Activated naive CD4-positive, alpha-beta T cell treated with anti-CD3 and anti-CD28 coated beads, Interleukin-2, amount 50 U/mL, for 72 hours (primary cell): Measurements from ENCODE around the gene ARHGEF10L. TPM values are rescaled to one million over a fixed set of nuclear protein-coding genes. Genes with fewer than 3 reads are reported as not detected.
"Not testable (repeated sequence)": the region's sequence is repeated elsewhere in the genome, so short reads cannot be mapped to it uniquely, and the experiment has no call there.

Source experiments
- ATAC-seq, 2 donors: fragments of 150-1000 bp; cut with Tn5 transposase; 2 replicates each; pipeline ENCODE4 v1.10.0; 2021; ENCODE audit warnings: mild to moderate bottlenecking in 2 of 2, moderate library complexity in 2 of 2
- DNase-seq, 2 donors: peaks; one replicate each; pipeline ENCODE4 v3.0.0; 2021 to 2022; ENCODE audit warnings: low spot score in 2 of 2
- H3K27ac Mint-ChIP-seq, 2 donors: one replicate each; pipeline ENCODE4 v1.8.0; 2022; ENCODE audit warnings: mild to moderate bottlenecking in 2 of 2, mixed read lengths in 2 of 2
- H3K36me3 Mint-ChIP-seq, 2 donors: one replicate each; pipeline ENCODE4 v1.8.0; 2022; ENCODE audit warnings: mixed read lengths in 2 of 2
- H3K9me3 Mint-ChIP-seq, 2 donors: one replicate each; pipeline ENCODE4 v1.8.0; 2022; ENCODE audit warnings: mixed read lengths in 2 of 2
- total RNA-seq, 2 donors: library from RNA; stranded (reverse); gene quantifications; one replicate each; pipeline ENCODE4 v1.2.3, GENCODE V29; 2022

Gene ARHGEF10L
- not detected for total RNA-seq

GRCh38 chr1:17539477-17540254 lies at the start of gene ARHGEF10L:
Gene ARHGEF10L (plus strand): TSS chr1:17539698. CDS start chr1:17580596, 40,898 bp downstream.
- Mint-ChIP-seq H3K36me3 (peaks cover 0 to 5% of the 10 kb centered on the region in 2 donors), H3K9me3 (no peaks in the 10 kb centered on the region), H3K27ac (no peak within 1 kb of the TSS)
- DNase-seq, result peak in 1 of 2 donors; percentile 5
- ATAC-seq, result peak in 1 of 2 donors; percentile 46

- H3K36me3 Mint-ChIP-seq, DNase-seq: not testable (repeated sequence)
Measured at GRCh38 chr1:17489768-17490417, 49.6 kb upstream of the ARHGEF10L start.

GRCh38 chr1:17490667-17491066 lies 48.8 kb upstream of the ARHGEF10L start:
- ATAC-seq, H3K9me3 Mint-ChIP-seq, H3K27ac Mint-ChIP-seq, DNase-seq, H3K36me3 Mint-ChIP-seq: not testable (repeated sequence)

More at GRCh38 chr1:17489768-17490417, 49.6 kb upstream of the ARHGEF10L start:
- not testable (repeated sequence) for H3K27ac Mint-ChIP-seq, H3K9me3 Mint-ChIP-seq, ATAC-seq

- no peak overlapping the region for H3K27ac Mint-ChIP-seq
- peak; percentile 95 to 99 for ATAC-seq
- H3K36me3 Mint-ChIP-seq, result no peaks in the 10 kb centered on the region
- DNase-seq, result peak; percentile 63 to 74
- no peaks in the 10 kb centered on the region for H3K9me3 Mint-ChIP-seq
Measured at GRCh38 chr1:17494114-17494729, 45.3 kb upstream of the ARHGEF10L start.

GRCh38 chr1:17496419-17496818 lies 43.1 kb upstream of the ARHGEF10L start:
- DNase-seq, result no peak
- H3K27ac Mint-ChIP-seq, result no peak overlapping the region
- ATAC-seq, result no peak
- H3K36me3 Mint-ChIP-seq, result no peaks in the 10 kb centered on the region
- no peaks in the 10 kb centered on the region for H3K9me3 Mint-ChIP-seq

- DNase-seq, result no peak
- H3K27ac Mint-ChIP-seq, result no peak overlapping the region
- no peak for ATAC-seq
- H3K9me3 Mint-ChIP-seq, result no peaks in the 10 kb centered on the region
- H3K36me3 Mint-ChIP-seq, result no peaks in the 10 kb centered on the region
Measured at GRCh38 chr1:17498214-17498613, 41.3 kb upstream of the ARHGEF10L start.

GRCh38 chr1:17502326-17502778 lies 37.1 kb upstream of the ARHGEF10L start:
- H3K9me3 Mint-ChIP-seq, result no peaks in the 10 kb centered on the region
- H3K36me3 Mint-ChIP-seq, result no peaks in the 10 kb centered on the region
- no peak overlapping the region for H3K27ac Mint-ChIP-seq
- DNase-seq (peak in 1 of 2 donors; percentile 79), ATAC-seq (peak; percentile 65 to 90)

- Mint-ChIP-seq H3K36me3 (no peaks in the 10 kb centered on the region), H3K9me3 (no peaks in the 10 kb centered on the region), H3K27ac (no peak overlapping the region)
- DNase-seq (no peak), ATAC-seq (no peak)
Measured at GRCh38 chr1:17503146-17503545, 36.4 kb upstream of the ARHGEF10L start.

- H3K27ac Mint-ChIP-seq, ATAC-seq, H3K36me3 Mint-ChIP-seq, H3K9me3 Mint-ChIP-seq, DNase-seq: not testable (repeated sequence)
Measured at GRCh38 chr1:17507200-17507599, 32.3 kb upstream of the ARHGEF10L start.

- ATAC-seq, result no peak
- DNase-seq, result no peak
- Mint-ChIP-seq H3K36me3 (no peaks in the 10 kb centered on the region), H3K27ac (no peak overlapping the region), H3K9me3 (no peaks in the 10 kb centered on the region)
Measured at GRCh38 chr1:17507915-17508314, 31.6 kb upstream of the ARHGEF10L start.

- ATAC-seq (no peak), DNase-seq (no peak)
- no peak overlapping the region for H3K27ac Mint-ChIP-seq
- H3K36me3 Mint-ChIP-seq, result no peaks in the 10 kb centered on the region
- no peaks in the 10 kb centered on the region for H3K9me3 Mint-ChIP-seq
Measured at GRCh38 chr1:17509363-17509762, 30.1 kb upstream of the ARHGEF10L start.

GRCh38 chr1:17510138-17510537 lies 29.4 kb upstream of the ARHGEF10L start:
- no peaks in the 10 kb centered on the region for H3K9me3 Mint-ChIP-seq
- no peak for DNase-seq
- ATAC-seq, result no peak
- no peak overlapping the region for H3K27ac Mint-ChIP-seq
- no peaks in the 10 kb centered on the region for H3K36me3 Mint-ChIP-seq

GRCh38 chr1:17511188-17511587 lies 28.3 kb upstream of the ARHGEF10L start:
- no peak for ATAC-seq
- no peaks in the 10 kb centered on the region for H3K9me3 Mint-ChIP-seq
- no peak for DNase-seq

GRCh38 chr1:17513131-17513530 lies 26.4 kb upstream of the ARHGEF10L start:
- Mint-ChIP-seq H3K27ac (no peak overlapping the region), H3K9me3 (no peaks in the 10 kb centered on the region), H3K36me3 (no peaks in the 10 kb centered on the region)
- no peak for DNase-seq
- ATAC-seq, result no peak

More at GRCh38 chr1:17511188-17511587, 28.3 kb upstream of the ARHGEF10L start:
- Mint-ChIP-seq H3K27ac (no peak overlapping the region), H3K36me3 (no peaks in the 10 kb centered on the region)

- no peaks in the 10 kb centered on the region for H3K36me3 Mint-ChIP-seq
- DNase-seq (no peak), ATAC-seq (no peak)
- no peaks in the 10 kb centered on the region for H3K9me3 Mint-ChIP-seq
- H3K27ac Mint-ChIP-seq, result no peak overlapping the region
Measured at GRCh38 chr1:17514776-17515175, 24.7 kb upstream of the ARHGEF10L start.

- no peak for DNase-seq
- no peak for ATAC-seq
- Mint-ChIP-seq H3K27ac (no peak overlapping the region), H3K9me3 (no peaks in the 10 kb centered on the region), H3K36me3 (no peaks in the 10 kb centered on the region)
Measured at GRCh38 chr1:17515902-17516301, 23.6 kb upstream of the ARHGEF10L start.
